H1 (cell line): ENCODE data around the gene ZNF91. TPM values are rescaled to one million over a fixed set of nuclear protein-coding genes. Genes with fewer than 3 reads are reported as not detected.

Experiments
- ATF2 ChIP-seq: IDR thresholded peaks from 2 replicates; pipeline ENCODE4 v1.6.1; 2012; ENCODE audit warnings: low read length, inconsistent platforms
- RXRA ChIP-seq: IDR thresholded peaks from 2 replicates; pipeline ENCODE4 v1.6.1; 2011; ENCODE audit warnings: low read depth, mild to moderate bottlenecking, low read length, moderate library complexity; ENCODE audit not compliant: insufficient read depth
- SIX5 ChIP-seq: IDR thresholded peaks from 2 replicates; pipeline ENCODE4 v1.6.1; 2011; ENCODE audit warnings: mild to moderate bottlenecking, low read depth, low read length
- YY1 ChIP-seq: IDR thresholded peaks from 2 replicates; pipeline ENCODE4 v1.6.1; 2011; ENCODE audit warnings: low read depth, mild to moderate bottlenecking, low read length
- polyA plus RNA-seq, 7 experiments: library from polyadenylated mRNA; depleted of rRNA in 3 of 7; stranded (reverse) in 5 of 7; unstranded in 2 of 7; fragments of >200 nt in 5 of 7; fragments of 200-250 nt in 2 of 7; gene quantifications; 1 replicate in 5 of 7; 2 replicates in 1 of 7; 4 replicates in 1 of 7; pipeline versions ENCODE4 v1.2.1 to v1.2.3, GENCODE V29; 2011 to 2013; ENCODE audit warnings: missing spikeins in 2 of 7, mixed read lengths in 2 of 7
- total RNA-seq: library from RNA; stranded (reverse); fragmentation: NEBNext Ultra II Directional; extraction: Animal tissue kit (Norgen Biotek cat#: 25700); gene quantifications from 2 replicates; pipeline ENCODE4 v1.2.1, GENCODE V29; 2021

The ZNF91 gene
- total and polyA plus RNA-seq, 2 of the 8 experiments (the other 6 are each of a cell fraction or from before 2014, with no cell fraction given): 16.5 to 35.1 TPM

GRCh38 chr19:23313196-23313595, 82.1 kb downstream of the ZNF91 start (continued):
- TF ChIP-seq RXRA (no peak), ATF2 (no peak), SIX5 (no peak), YY1 (no peak)
